GM18951 (cell line): ENCODE data around the gene SNX9.
"Not testable (repeated sequence)": the region's sequence is repeated elsewhere in the genome, so short reads cannot be mapped to it uniquely, and the experiment has no call there.

Experiments used
- POLR2A ChIP-seq: IDR thresholded peaks from 4 replicates; pipeline ENCODE4 v1.6.1; 2011; ENCODE audit warnings: mild to moderate bottlenecking; ENCODE audit not compliant: insufficient read length, insufficient read depth; ENCODE audit errors: extremely low read depth
- in situ Hi-C: fragments of 300-500 bp; cut with MboI; formaldehyde crosslinking; loops from one replicate; pipeline ENCODE4 v1.12.0; 2022; ENCODE audit warnings: low sequenced_read_pairs, mixed read lengths, inconsistent platforms; ENCODE audit not compliant: unreplicated experiment

Gene SNX9

GRCh38 chr6:157887892-157888291 is 64.8 kb downstream of the SNX9 start:
- TF ChIP-seq POLR2A = no peak
- in situ Hi-C loops = loop anchor here (10.0 kb wide), 1 partner anchor 47 kb away; no protein-coding TSS in a partner anchor

- TF ChIP-seq POLR2A = no peak
- in situ Hi-C loops = no loop called here
Observed at GRCh38 chr6:157891544-157892362, 68.7 kb downstream of the SNX9 start.

- no peak for TF ChIP-seq POLR2A
- in situ Hi-C loops = no loop called here
Observed at GRCh38 chr6:157892363-157892877, 69.4 kb downstream of the SNX9 start.

- TF ChIP-seq POLR2A = no peak
- in situ Hi-C loops = no loop called here
Observed at GRCh38 chr6:157893238-157893637, 70.2 kb downstream of the SNX9 start.

- in situ Hi-C loops = no loop called here
- TF ChIP-seq POLR2A = no peak
Observed at GRCh38 chr6:157895585-157895984, 72.5 kb downstream of the SNX9 start.

- no peak for TF ChIP-seq POLR2A
- in situ Hi-C loops = no loop called here
Observed at GRCh38 chr6:157896932-157897331, 73.9 kb downstream of the SNX9 start.

- in situ Hi-C loops = no loop called here
- no peak for TF ChIP-seq POLR2A
Observed at GRCh38 chr6:157898169-157898568, 75.1 kb downstream of the SNX9 start.

- TF ChIP-seq POLR2A = no peak
- in situ Hi-C loops = no loop called here
Observed at GRCh38 chr6:157898640-157899039, 75.6 kb downstream of the SNX9 start.

GRCh38 chr6:157900262-157900661 is 77.2 kb downstream of the SNX9 start:
- in situ Hi-C loops = not testable (repeated sequence)

- in situ Hi-C loops = not testable (repeated sequence)
Observed at GRCh38 chr6:157900751-157901150, 77.7 kb downstream of the SNX9 start.

GRCh38 chr6:157904999-157905398 is 82.0 kb downstream of the SNX9 start:
- in situ Hi-C loops = no loop called here
- no peak for TF ChIP-seq POLR2A

- in situ Hi-C loops = no loop called here
- TF ChIP-seq POLR2A = no peak
Observed at GRCh38 chr6:157905590-157906342, 82.7 kb downstream of the SNX9 start.

GRCh38 chr6:157906537-157907061 is 83.6 kb downstream of the SNX9 start:
- no peak for TF ChIP-seq POLR2A
- in situ Hi-C loops = no loop called here

- TF ChIP-seq POLR2A = no peak
- in situ Hi-C loops = no loop called here
Observed at GRCh38 chr6:157907651-157908050, 84.6 kb downstream of the SNX9 start.
